Erythroblast (primary cell): Measurements from ENCODE around the gene DNAI2.

Experiments
- DNase-seq, 2 experiments: peaks; one replicate each; lab custom pipeline; 2025; lab: John Stamatoyannopoulos, UW
- GATA1 ChIP-seq: IDR thresholded peaks from 2 replicates; pipeline ENCODE4 v1.6.1; 2011; ENCODE audit warnings: low read depth, mild to moderate bottlenecking, control low read depth, low read length, moderate library complexity
- POLR2A ChIP-seq: IDR thresholded peaks from 2 replicates; pipeline ENCODE4 v1.6.1; 2011; ENCODE audit warnings: mild to moderate bottlenecking, low read length

The DNAI2 gene

DNA sequence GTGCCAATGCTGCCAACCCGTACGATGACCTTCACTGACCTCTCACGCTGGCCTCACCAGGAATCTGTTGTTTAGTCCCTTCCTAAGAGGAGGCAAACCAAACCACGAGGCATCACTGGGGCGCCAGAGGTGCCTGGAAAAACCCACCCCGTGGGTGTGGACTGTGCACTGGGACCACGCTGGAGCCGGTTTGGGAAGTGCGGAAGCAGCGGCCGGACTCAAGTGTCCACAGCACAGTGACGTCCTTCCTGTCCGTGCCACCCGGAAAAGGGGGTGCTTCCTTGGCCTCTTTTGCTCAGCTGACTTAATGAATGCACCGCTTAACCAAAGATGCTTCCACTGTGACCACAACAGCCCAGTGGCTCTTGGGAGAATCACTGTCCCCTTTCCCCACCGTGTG lies 43.0 kb downstream of the DNAI2 start:
- TF ChIP-seq POLR2A (no peak), GATA1 (no peak)
- DNase-seq = no peak

DNA sequence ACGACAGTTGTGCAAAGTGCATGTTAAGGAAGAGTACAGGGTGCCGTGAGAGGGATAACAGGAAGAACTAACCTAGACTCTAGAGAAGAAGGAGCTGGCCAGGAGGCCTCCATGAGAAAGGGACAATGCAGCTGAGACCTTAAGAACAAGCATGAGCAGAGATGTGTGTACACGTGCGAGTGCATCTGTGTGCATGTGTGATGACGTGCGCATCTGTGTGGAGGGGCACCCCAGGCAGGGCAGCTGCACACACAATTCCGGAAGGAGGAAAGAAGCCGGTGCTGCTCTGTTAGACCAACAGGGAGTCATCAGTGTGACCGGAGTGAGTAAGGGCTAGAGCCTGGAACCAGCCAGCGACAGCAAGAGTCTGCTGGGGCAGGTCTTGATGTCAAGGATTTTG lies 44.4 kb downstream of the DNAI2 start:
- no peak for DNase-seq
- TF ChIP-seq GATA1 (no peak), POLR2A (no peak)

DNA sequence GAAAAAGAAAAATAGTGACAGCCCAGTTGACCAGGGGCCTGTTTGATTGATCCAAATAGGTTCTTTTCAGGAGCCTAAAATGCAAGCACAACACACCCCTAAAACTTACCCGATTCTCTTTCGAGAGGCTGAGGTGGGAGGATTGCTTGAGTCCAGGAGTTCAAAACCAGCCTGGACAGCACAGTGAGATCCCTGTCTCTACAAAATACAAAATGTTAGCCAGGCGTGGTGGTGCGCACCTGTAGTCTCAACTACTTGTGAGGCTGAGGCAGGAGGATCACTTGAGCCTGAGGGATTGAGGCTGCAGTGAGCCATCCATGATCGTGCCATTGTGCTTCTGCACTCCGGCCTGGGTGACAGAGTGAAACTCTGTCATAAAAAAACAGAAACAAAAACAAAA lies 50.5 kb downstream of the DNAI2 start:
- TF ChIP-seq POLR2A (no peak), GATA1 (no peak)
- no peak for DNase-seq

DNA sequence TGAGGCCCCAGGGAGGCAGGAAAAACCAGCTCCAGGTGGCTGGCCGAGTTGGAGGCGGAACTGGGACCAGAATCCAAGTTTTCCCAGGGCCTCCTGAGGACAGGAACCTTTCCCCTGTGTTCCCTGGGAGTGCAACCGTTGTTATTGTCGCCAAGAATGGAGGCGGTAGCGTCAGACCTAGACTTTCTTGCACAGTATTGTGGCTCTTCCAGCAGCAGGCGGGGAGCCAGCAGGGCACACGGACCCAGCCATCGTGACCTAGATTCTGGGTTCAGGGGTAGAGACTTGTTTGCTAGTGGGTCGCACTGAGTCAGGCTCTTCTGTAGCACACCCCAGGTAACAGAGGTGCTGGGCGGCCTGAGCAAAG lies 51.3 kb downstream of the DNAI2 start:
- TF ChIP-seq POLR2A (no peak), GATA1 (no peak)

DNA sequence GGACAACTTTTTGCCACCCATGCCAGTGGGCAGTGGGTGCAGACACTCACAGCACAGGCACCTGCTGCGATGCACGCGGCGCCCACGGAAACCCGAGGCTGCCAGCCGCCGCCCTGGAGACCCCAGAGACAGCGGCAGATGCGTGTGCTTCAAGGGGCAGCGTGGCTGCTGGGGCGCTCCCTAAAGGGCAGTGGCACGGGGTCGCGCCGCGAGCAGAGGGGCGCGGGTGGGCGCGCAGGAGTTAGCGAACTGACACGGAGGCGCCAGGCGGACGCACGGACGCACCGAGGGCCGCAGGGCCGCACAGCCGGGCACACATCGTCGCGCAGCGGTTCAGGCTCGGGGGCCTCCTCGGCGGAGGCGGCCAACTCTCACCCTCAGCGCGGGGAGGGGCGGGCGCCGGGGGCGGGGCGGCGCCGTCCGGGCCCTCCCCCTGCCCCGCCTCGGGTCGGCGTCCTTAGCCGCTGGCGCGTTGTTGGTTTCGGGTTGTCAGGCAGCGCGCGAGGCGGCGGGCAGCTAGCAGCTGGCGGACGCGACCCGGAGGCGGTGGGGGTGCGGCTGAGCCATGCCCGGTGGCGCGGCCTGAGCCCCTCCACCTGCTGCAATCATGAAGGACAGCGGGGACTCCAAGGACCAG lies 51.8 kb downstream of the DNAI2 start, which contains the start of gene KIF19:
Gene KIF19 (plus strand): TSS at position 484 of the 637 bp plus-strand sequence. CDS start 124 bp downstream, at position 608.
- TF ChIP-seq GATA1 (no peak), POLR2A (no peak)

More for the DNA sequence above, 51.3 kb downstream of the DNAI2 start:
- DNase-seq = no peak

DNA sequence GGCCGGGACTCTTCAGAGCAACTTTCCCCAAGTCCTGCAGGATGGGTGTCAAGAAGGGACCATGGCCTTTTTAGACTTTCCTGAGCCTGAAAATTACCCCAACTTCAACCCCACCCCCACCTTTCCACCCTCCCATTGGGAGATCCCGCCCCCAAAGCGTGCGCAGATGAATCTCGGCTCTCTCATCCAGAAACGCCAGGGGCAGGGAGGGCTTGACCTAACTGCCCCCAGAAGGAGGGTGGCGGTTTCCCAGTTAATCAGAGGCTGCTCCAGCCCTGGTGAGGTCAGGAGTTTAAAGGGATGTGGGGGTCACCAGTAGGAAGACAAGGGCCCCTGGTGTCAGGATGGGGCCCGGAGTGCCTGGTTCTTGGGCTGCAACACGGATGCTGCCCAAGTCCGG lies 52.5 kb downstream of the DNAI2 start:
- TF ChIP-seq POLR2A (no peak), GATA1 (no peak)

More for the DNA sequence above, 51.8 kb downstream of the DNAI2 start, which contains the start of gene KIF19:
- peak; percentile 29 to 39 for DNase-seq

DNA sequence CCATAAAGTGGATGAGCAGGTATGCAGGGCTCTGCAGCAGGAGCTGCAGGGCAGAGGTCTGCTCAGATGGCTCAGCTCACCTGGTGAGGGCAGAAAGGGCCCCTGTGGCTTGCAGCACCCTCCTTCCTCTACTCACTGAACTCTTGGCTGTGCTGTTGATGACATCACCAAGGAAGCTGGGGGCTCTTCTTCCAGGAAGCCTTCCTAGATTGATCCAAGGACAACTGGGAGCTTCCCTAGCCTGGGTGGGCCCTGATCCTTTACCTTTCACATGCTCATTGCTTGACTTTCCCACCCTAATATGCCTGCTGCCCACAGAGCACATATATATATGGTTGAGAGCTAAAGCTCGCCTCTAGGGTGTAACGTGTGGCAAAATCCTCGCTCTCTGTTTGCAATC lies 54.5 kb downstream of the DNAI2 start:
- no peak for DNase-seq
- TF ChIP-seq POLR2A (no peak), GATA1 (no peak)

More for the DNA sequence above, 52.5 kb downstream of the DNAI2 start:
- DNase-seq = no peak

DNA sequence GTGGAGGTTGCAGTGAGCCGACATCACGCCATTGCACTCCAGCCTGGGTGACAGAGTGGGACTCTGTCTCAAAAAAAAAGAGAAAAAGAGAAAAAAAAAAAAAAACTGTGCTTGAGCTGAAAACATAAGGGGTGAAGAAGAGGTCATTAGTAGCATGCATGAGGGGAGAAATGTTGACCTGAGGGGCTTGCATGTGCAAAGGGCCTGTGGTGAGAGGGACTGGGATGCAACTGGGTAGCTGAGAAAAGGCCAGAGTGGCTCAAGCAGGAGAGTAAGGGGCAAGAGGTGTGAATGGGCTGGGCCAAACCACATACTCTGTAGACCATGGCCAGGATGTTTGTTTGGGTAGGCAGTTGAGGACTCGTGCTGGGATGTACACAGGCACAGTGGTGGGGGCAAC lies 55.3 kb downstream of the DNAI2 start:
- no peak for DNase-seq
- TF ChIP-seq GATA1 (no peak), POLR2A (no peak)

DNA sequence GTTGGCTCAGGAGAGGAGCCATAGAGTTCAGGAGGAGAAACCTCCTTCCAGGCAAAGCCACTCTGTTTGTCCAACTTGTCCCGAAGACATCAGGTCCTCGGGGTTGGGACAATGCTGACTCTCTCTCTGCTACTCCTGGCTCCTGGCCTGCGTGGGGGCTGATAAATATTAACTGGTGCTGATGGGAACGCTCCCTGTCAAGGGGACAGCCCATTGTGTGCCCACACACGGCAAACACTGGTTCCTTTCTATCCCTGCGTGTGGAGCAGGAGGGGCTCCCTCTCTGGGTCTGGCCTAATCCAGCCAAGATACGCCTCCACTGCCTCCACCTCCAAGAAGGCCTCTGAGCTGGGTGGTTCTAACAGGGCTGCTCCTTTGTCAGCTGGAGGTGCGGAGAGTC lies 56.4 kb downstream of the DNAI2 start:
- DNase-seq = no peak
- TF ChIP-seq GATA1 (no peak), POLR2A (no peak)

DNA sequence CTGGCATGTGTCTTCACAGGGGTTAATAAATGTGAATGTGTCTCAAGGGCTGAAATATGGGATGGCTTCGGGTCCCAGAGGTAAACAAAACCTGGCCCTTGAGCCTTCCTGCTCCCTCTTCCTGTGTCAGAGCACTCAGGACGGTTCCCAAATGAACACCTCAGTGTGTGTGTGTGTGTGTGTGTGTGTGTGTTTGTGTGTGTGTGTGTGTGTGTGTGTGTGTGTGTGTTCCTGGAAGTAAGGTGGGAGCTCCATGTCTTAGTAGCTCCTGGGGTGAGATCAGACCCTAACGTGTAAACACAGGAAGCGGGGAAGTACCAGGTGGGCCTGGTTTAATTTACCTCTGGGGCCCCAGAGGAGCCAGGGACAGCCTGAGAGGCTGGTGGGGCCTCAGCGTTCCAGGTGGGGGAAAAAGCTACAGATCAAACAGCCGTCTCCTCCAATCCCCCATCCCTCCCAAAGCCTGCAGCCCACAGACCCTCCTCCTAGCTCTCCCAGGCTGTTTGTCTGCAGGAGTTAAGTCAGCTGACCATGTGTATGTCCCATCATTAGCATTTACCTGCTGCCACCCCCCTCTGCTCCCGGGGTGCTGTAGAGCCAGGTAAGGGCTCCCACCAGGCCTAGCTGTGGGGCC lies 58.1 kb downstream of the DNAI2 start:
- TF ChIP-seq POLR2A = no peak
- TF ChIP-seq GATA1 = no peak
- DNase-seq = no peak

DNA sequence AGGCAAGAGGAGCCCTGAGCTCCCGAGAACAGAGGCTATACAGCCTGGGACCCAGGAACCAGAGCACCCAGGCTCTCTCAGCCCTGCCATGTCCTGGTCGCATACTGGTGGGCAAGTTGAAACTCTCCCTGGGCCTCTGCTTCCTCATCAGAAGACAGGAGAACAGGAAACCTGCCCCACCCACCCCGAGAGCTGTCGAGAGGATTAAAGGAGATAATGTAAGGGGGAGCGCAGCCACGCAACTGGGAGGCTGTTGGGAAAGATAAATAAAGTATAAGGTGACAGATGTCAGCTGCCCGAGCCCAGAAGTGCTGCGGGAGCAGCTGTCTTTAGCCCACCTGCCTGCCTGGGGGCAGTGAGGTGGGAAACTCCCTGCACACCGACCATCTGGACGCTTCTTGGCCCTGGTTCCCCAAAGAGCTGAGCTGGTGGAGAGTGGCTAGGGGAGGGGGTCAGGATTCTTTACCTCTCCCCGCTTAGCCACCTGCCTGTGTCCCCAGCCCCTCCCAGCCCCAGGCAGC lies 58.8 kb downstream of the DNAI2 start:
- TF ChIP-seq GATA1 (no peak), POLR2A (no peak)
- DNase-seq = peak; percentile 38 to 57

DNA sequence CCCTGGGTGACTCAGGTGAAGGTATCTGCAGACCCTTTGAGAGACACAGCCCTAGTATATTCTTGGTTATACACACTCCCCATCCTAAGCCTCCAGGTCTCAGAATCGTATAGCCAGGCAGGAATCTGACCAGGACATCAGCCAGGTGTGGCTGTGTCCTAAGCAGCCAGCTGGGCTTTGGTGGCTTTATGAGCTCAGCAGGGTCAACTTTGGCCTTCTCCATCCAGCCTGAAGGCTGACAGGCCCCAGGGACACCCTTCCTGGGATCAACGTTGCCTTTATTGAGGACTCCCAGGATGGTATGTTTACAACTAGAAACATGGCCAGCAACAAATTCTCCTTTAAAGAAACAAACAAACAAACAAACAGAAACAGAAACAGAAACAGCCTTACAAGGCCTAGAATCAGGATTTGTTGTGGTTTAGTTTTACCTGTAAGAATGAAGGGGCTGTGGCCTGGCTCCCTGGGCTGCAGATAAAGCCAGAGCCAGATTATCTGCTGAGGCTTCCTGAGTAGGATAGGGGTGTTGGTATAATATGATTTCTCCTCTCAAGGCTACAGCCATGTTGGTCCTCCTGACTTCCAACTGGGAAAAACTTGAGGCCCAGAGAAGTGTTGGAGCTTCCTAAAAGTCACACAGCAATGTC lies 60.5 kb downstream of the DNAI2 start:
- DNase-seq = no peak
- TF ChIP-seq GATA1 = no peak
- no peak for TF ChIP-seq POLR2A

DNA sequence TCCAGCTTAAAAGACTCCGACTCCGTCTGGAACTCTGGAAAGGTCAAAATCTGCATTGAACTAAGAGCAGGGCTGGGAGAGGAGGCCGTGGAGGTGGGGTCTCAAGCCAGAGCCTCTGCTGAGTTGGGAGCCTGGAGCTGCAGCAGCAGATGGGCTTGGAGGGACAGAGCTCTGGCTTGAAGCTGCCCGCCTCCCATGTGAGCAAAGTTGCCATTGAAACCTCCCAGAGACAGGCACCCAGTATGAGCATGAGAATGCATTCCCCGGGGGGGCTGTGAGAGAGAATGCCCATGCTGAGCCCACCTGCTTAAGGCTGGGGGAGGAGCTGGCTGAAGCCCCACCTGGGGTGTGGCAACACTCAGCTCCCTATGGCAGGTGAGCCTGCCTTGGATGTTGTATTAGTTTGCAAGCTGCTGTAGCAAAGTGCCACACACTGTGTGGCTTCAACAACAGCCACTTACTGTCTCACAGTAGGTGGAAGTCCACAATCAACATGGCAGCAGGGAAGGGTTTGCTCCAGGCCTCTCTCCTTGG lies 61.6 kb downstream of the DNAI2 start:
- DNase-seq = no peak
- TF ChIP-seq GATA1 = no peak
- TF ChIP-seq POLR2A = no peak

DNA sequence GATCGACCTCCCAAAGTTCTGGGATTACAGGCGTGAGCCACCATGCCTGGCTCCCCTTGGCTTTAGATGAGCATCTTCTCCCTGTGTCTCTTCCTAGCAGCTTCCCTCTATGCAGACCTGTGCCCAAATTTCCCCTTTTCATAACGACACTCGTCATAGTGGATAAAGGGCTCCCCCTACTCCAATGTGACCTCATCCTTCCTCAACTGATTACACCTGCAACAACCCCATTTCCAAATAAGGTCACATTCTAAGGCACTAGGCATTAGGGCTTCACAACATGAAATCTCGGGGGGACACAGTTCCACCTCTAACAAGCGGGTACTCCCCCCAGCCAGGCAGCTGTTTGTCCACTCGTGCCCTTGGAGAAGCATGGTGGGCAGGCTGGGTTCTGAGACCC lies 62.3 kb downstream of the DNAI2 start:
- TF ChIP-seq POLR2A (no peak), GATA1 (no peak)
- DNase-seq = no peak
